T-cell (primary cell): Measurements from ENCODE around the gene SLC26A5. TPM values are rescaled to one million over a fixed set of nuclear protein-coding genes. Genes with fewer than 3 reads are reported as not detected.

Source experiments
- ATAC-seq, 4 experiments: fragments of 200-7000 bp in 3 of 4; fragments of 150-1000 bp in 1 of 4; cut with Tn5 transposase; replicated peaks in 1 of 4; 1 replicate in 3 of 4; 2 replicates in 1 of 4; pipeline ENCODE4 v1.10.0; 2021; ENCODE audit warnings: moderate library complexity in 3 of 4, mild to moderate bottlenecking in 2 of 4, moderate number of reproducible peaks in 1 of 4
- CTCF ChIA-PET, 2 donors: fragments of 300-600 bp; sonication (Branson Sonifier 250); formaldehyde crosslinking; loops; one replicate each; lab custom pipeline; 2022; ENCODE audit warnings: antibody characterized with exemption in 2 of 2; lab: Charles Lee
- POLR2A ChIA-PET, 2 donors: fragments of 300-600 bp; sonication (Branson Sonifier 250); formaldehyde crosslinking; loops; one replicate each; lab custom pipeline; 2022; ENCODE audit warnings: antibody characterized with exemption in 2 of 2; lab: Charles Lee
- DNase-seq, 35 experiments: peaks; one replicate each; pipeline versions ENCODE4 v3.0.0 to v3.0.0-alpha.2; 2013 to 2023
- H3K27ac ChIP-seq: one replicate; pipeline ENCODE4 v1.5.1; 2013; ENCODE audit warnings: low read length
- H3K27me3 ChIP-seq, 2 experiments: replicated peaks in 1 of 2; 1 replicate in 1 of 2; 2 replicates in 1 of 2; pipeline versions ENCODE4 v1.6.1 to v1.7.0; 2013; ENCODE audit warnings: low read length in 1 of 2, mixed read lengths in 1 of 2; ENCODE audit not compliant: control insufficient read depth in 2 of 2, insufficient read depth in 2 of 2; ENCODE audit errors: extremely low read depth in 1 of 2
- H3K36me3 ChIP-seq, 2 donors: 1 replicate in 1 of 2; 2 replicates in 1 of 2; pipeline versions ENCODE4 v1.6.1 to v1.7.0; 2013; ENCODE audit warnings: low read length in 1 of 2; ENCODE audit not compliant: control insufficient read depth in 2 of 2, insufficient read depth in 1 of 2; ENCODE audit errors: extremely low read depth in 1 of 2
- H3K4me1 ChIP-seq, 2 experiments: 1 replicate in 1 of 2; 2 replicates in 1 of 2; pipeline versions ENCODE4 v1.6.1 to v1.7.0; 2013; ENCODE audit warnings: low read length in 2 of 2, mixed read lengths in 1 of 2; ENCODE audit not compliant: insufficient read depth in 2 of 2, control insufficient read depth in 1 of 2; ENCODE audit errors: extremely low read depth in 1 of 2
- H3K4me3 ChIP-seq, 2 donors: 1 replicate in 1 of 2; 2 replicates in 1 of 2; pipeline versions ENCODE4 v1.5.1 to v1.7.0; 2013; ENCODE audit warnings: mild to moderate bottlenecking in 2 of 2, low read length in 1 of 2, moderate library complexity in 1 of 2; ENCODE audit not compliant: control insufficient read depth in 1 of 2; ENCODE audit errors: extremely low read depth in 1 of 2
- H3K9me3 ChIP-seq: 2 replicates; pipeline ENCODE4 v1.7.0; 2013
- H3K27ac Mint-ChIP-seq, 2 donors: one replicate each; pipeline ENCODE4 v1.8.0; 2020 to 2021; ENCODE audit warnings: mild to moderate bottlenecking in 2 of 2, mixed read lengths in 2 of 2
- H3K27me3 Mint-ChIP-seq, 2 donors: one replicate each; pipeline ENCODE4 v1.8.0; 2021 to 2022; ENCODE audit warnings: mixed read lengths in 2 of 2
- H3K36me3 Mint-ChIP-seq: one replicate; pipeline ENCODE4 v1.8.0; 2021; ENCODE audit warnings: mixed read lengths
- H3K4me1 Mint-ChIP-seq, 3 donors: one replicate each; pipeline ENCODE4 v1.8.0; 2020 to 2022; ENCODE audit warnings: mixed read lengths in 3 of 3, mild to moderate bottlenecking in 1 of 3
- H3K4me3 Mint-ChIP-seq, 3 donors: one replicate each; pipeline ENCODE4 v1.8.0; 2020 to 2022; ENCODE audit warnings: mild to moderate bottlenecking in 3 of 3, mixed read lengths in 3 of 3, moderate library complexity in 3 of 3
- H3K9me3 Mint-ChIP-seq, 3 donors: one replicate each; pipeline ENCODE4 v1.8.0; 2020 to 2022; ENCODE audit warnings: mixed read lengths in 3 of 3
- WGBS: methylation state at CpG from one replicate; pipeline ENCODE4 v1.1.5; 2013; ENCODE audit warnings: missing lambda C conversion rate; ENCODE audit not compliant: insufficient coverage; 5-methylcytosine and 5-hydroxymethylcytosine counted together
- total RNA-seq, 35 experiments: library from RNA in 6 of 35; stranded (reverse) in 6 of 35; fragments of 120-200 nt in 1 of 35; gene quantifications; one replicate each; pipeline versions ENCODE4 v1.2.1 to v1.2.4 and lab custom pipeline; 2013 to 2026

Gene SLC26A5
- total RNA-seq, 5 donors from 2014 or later (not counting 1 experiment from before 2014, with no cell fraction given), result 0.22 to 0.23 TPM; not detected in 3

DNA sequence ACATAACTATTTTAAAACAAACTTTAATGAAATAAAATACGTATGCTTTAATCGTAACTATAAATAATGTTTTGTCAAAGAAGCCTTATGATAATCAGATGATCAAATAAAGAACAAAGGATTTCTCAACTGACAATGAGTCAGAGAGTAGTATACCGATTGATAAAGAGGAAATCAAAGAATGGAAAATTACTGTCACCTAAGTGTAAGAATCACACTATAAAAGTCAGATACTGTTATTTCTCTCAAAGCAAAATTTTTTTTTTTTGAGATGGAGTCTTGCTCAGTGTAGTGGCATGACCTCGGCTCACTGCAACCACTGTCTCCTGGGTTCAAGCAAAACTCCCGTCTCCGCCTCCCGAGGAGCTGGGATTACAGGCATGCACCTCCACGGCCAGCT, 120.3 kb downstream of the SLC26A5 start:
- Histone ChIP-seq H3K27me3 (no peaks in the 10 kb centered on the region), H3K27ac (no peak overlapping the region), H3K4me1 (no peaks in the 10 kb centered on the region), H3K4me3 (no peak overlapping the region), H3K9me3 (no peaks in the 10 kb centered on the region), H3K36me3 (peaks cover 4 to 53% of the 10 kb centered on the region in 2 donors)
- H3K9me3 Mint-ChIP-seq, result no peaks in the 10 kb centered on the region
- no peak for DNase-seq
- H3K27me3 Mint-ChIP-seq, result no peaks in the 10 kb centered on the region
- H3K4me1 Mint-ChIP-seq, result peaks cover 0 to 13% (median 6%) of the 10 kb centered on the region in 3 donors
- ChIA-PET CTCF (no interaction called here), POLR2A (no interaction called here)
- 93% methylated on average over 5 of the region's 8 CpGs for WGBS
- peak overlapping the region in 1 of 2 donors; percentile 67 for H3K27ac Mint-ChIP-seq
- H3K4me3 Mint-ChIP-seq, result no peak overlapping the region
- ATAC-seq, result no peak
- peaks cover 25% of the 10 kb centered on the region for H3K36me3 Mint-ChIP-seq

Other genes with a start within 250 kb of the SLC26A5 start
- 10 to 100 TPM; 62.5 to 91.1 (median 66.2) TPM for gene PMPCB, start 148.8 kb downstream of the SLC26A5 start, total RNA-seq
- gene DNAJC2, start 101.4 kb downstream of the SLC26A5 start, total RNA-seq, result 10 to 100 TPM; 34.5 to 57.6 (median 40.0) TPM
- gene PSMC2, start 98.6 kb downstream of the SLC26A5 start, total RNA-seq, result 10 to 100 TPM; 61.8 to 72.6 (median 66.6) TPM